Pancreas (tissue), 10 donors: Measurements from ENCODE around the gene RPS6KA5. TPM values are rescaled to one million over a fixed set of nuclear protein-coding genes. Genes with fewer than 3 reads are reported as not detected.
A peak's percentile ranks its signal among the peaks of the same experiment; 100 is the strongest.
"Not testable (repeated sequence)": the region's sequence is repeated elsewhere in the genome, so short reads cannot be mapped to it uniquely, and the experiment has no call there.

ENCODE experiments used
- ATAC-seq, 4 donors: fragments of 200-7000 bp; cut with Tn5 transposase; one replicate each; pipeline versions ENCODE4 v1.8.0 to v1.9.1; 2020; ENCODE audit warnings: mild to moderate bottlenecking in 4 of 4, moderate library complexity in 4 of 4
- DNase-seq, 6 donors: peaks; one replicate each; pipeline ENCODE4 v3.0.0-alpha.2; 2020
- FAIRE-seq: peaks from 2 replicates; lab custom pipeline; 2012; peaks lifted over from hg19 to GRCh38; lab: Jason Lieb, UNC
- H3K27ac ChIP-seq, 4 donors: fragments of 200-600 bp; sonication (generic); 1 replicate in 3 of 4; 2 replicates in 1 of 4; pipeline versions ENCODE4 v1.5.0 to v1.8.0; 2020
- H3K27me3 ChIP-seq, 4 donors: fragments of 200-600 bp; one replicate each; pipeline ENCODE4 v1.8.0; 2021
- H3K36me3 ChIP-seq, 3 donors: fragments of 200-600 bp; sonication (generic) in 1 of 3; one replicate each; pipeline versions ENCODE4 v1.5.0 to v1.8.0; 2020 to 2021
- H3K4me1 ChIP-seq, 3 donors: fragments of 200-600 bp; one replicate each; pipeline ENCODE4 v1.8.0; 2021
- H3K4me3 ChIP-seq, 4 donors: fragments of 200-600 bp; sonication (generic) in 2 of 4; one replicate each; pipeline versions ENCODE4 v1.5.0 to v1.8.0; 2020 to 2021
- H3K9me3 ChIP-seq, 4 donors: fragments of 200-600 bp; one replicate each; pipeline ENCODE4 v1.8.0; 2021
- WGBS, 2 donors: extraction: QIAGEN DNeasy Blood & Tissue Kit; methylation state at CpG; one replicate each; pipeline ENCODE4 v1.1.7; 2013; 5-methylcytosine and 5-hydroxymethylcytosine counted together
- intact Hi-C, 3 donors: fragments of 100-400 bp; cut with DNase I; formaldehyde crosslinking; loops; one replicate each; pipeline versions ENCODE4 v1.11.1 to v1.14.2; 2022
- polyA plus RNA-seq, 2 donors: library from polyadenylated mRNA; stranded (reverse); fragments of 200-250 nt; gene quantifications; one replicate each; pipeline ENCODE4 v1.2.3, GENCODE V29; 2013
- total RNA-seq, 6 donors: library from RNA; stranded (reverse); fragmentation: NEBNext Ultra II Directional in 4 of 6; extraction: Animal tissue kit (Norgen Biotek cat#: 25700) in 4 of 6; gene quantifications; one replicate each; pipeline versions ENCODE4 v1.2.1 to v1.2.4, GENCODE V29; 2021 to 2023
- TF ChIP-seq, protein P1 (sequence below), 4 donors: fragments of 200-600 bp; sonication (generic) in 3 of 4; IDR thresholded peaks; one replicate each; pipeline versions ENCODE4 v1.5.0 to v1.8.0; 2021; ENCODE audit warnings: antibody characterized with exemption in 4 of 4
- donor health status: healthy with polysubstance abuse.
- donor health status: DM: no; HTN: no; CAD: no; lungs with moderate emphysema.
- donor health status: DM: no; HTN: no; CAD: no.
- donor health status: control.
- donor health status: control.
- donor health status: Bipolar disorder and iron deficiency.
- donor health status: DM: yes; HTN: yes; CAD: no.
- donor health status: DM: no; HTN: no; CAD: no.
- donor health status: DM: no; HTN: no; CAD: no.
- donor health status: DM: yes; HTN: yes; CAD: no.

Gene RPS6KA5
- total and polyA plus RNA-seq, 8 donors: 0.95 to 3.5 (median 2.8) TPM

DNA sequence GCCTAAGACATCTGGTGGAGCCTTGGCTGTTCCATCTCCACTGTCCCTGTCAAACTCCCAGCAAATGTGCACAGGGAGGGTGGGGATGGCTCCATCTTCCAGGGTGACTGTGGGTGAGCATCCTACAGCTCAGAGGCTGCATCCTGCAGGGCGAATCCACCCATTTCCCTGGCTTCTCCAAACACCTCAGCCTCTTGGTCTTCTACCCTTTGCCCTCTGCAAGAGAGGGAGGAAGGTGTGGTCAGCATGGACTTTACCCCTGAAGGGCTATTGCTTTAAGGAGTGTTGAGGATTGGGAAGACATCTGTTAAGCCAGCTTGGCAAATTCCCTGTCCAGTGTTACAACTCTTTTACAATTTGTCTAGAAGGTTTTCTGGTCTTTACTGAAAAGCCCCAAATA lies 30.3 kb upstream of the RPS6KA5 start:
- FAIRE-seq (no peak), DNase-seq (no peak), ATAC-seq (peak in 1 of 4 donors; percentile 15)
- H3K27ac ChIP-seq: no peak overlapping the region
- TF ChIP-seq, protein P1, sequence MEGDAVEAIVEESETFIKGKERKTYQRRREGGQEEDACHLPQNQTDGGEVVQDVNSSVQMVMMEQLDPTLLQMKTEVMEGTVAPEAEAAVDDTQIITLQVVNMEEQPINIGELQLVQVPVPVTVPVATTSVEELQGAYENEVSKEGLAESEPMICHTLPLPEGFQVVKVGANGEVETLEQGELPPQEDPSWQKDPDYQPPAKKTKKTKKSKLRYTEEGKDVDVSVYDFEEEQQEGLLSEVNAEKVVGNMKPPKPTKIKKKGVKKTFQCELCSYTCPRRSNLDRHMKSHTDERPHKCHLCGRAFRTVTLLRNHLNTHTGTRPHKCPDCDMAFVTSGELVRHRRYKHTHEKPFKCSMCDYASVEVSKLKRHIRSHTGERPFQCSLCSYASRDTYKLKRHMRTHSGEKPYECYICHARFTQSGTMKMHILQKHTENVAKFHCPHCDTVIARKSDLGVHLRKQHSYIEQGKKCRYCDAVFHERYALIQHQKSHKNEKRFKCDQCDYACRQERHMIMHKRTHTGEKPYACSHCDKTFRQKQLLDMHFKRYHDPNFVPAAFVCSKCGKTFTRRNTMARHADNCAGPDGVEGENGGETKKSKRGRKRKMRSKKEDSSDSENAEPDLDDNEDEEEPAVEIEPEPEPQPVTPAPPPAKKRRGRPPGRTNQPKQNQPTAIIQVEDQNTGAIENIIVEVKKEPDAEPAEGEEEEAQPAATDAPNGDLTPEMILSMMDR (IDR thresholded peaks at IDR 0.05): no peak
- H3K9me3 ChIP-seq: no peaks in the 10 kb centered on the region
- 76 to 88% methylated on average over 1 of the region's 1 CpG for WGBS, 2 donors
- H3K4me3 ChIP-seq: no peak overlapping the region
- no peaks in the 10 kb centered on the region for H3K27me3 ChIP-seq
- no peaks in the 10 kb centered on the region for H3K36me3 ChIP-seq
- intact Hi-C loops: no loop called here
- no peaks in the 10 kb centered on the region for H3K4me1 ChIP-seq

DNA sequence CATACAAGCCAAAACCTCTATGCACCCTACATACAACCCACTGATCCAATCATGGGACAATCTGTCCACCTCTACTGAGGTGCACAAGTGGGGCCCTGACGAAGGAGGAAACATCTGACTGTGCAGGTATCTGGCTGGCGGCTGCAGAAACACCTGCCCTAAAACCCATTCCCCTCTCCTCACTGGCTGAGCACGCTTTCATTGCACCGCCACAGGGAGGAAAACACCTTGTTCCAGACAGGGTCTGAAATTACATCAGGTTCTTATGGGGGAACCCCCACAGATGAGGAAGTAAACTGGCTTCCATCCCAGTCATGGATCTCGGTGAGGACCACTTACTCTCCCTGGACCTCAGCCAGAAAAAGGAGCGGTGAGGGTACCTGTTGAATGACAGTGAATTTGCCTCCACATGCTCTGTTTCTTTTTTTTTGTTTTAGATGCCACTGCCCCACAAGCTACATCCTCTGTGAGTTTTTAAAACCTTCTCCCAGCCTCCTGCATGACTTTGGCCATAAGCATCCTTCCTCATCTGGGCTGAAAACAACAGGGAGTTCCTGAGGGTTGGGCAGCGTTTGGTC lies 29.6 kb upstream of the RPS6KA5 start:
- ATAC-seq (no peak), DNase-seq (no peak), FAIRE-seq (no peak)
- H3K9me3 ChIP-seq: no peaks in the 10 kb centered on the region
- WGBS, 2 donors: 83 to 87% methylated on average over 7 of the region's 7 CpGs
- H3K36me3 ChIP-seq: no peaks in the 10 kb centered on the region
- TF ChIP-seq, protein P1 (IDR thresholded peaks at IDR 0.05): no peak
- no peaks in the 10 kb centered on the region for H3K27me3 ChIP-seq
- H3K4me3 ChIP-seq: no peak overlapping the region
- no peaks in the 10 kb centered on the region for H3K4me1 ChIP-seq
- intact Hi-C loops: no loop called here
- H3K27ac ChIP-seq: no peak overlapping the region

DNA sequence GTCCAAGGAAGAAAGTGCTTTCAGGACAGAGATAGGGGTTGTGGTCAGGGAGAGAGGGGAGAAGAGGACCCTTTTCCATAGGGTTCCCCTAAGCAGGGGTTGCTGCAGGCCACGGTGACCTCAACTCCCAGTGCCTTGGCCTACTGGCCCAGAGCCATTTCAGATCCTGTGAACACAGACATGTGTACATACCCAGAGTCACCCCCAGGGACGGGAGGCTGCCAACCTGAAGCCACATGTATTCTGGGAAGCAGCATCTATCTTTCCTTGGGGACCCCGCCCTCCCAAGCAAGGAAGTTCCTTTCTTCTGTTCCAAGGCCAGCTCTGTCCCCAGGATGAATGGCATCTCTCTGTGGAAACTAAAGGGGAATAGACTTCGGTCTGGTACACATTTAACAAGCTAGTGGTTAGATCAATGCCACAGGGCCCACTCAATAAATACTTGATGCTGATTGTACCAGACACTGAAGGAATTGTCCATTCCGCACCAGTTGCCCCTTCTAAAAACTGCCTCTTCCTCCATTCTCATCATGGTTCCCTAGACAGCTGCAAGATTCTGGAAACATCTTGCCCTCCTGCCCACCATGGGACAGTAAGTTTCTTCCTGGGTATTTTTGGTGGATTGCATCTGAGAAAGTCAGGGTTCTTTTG lies 28.3 kb upstream of the RPS6KA5 start:
- Histone ChIP-seq H3K9me3 (no peaks in the 10 kb centered on the region), H3K4me1 (no peaks in the 10 kb centered on the region), H3K36me3 (no peaks in the 10 kb centered on the region), H3K27ac (peak overlapping the region in 1 of 4 donors; percentile 51), H3K4me3 (no peak overlapping the region), H3K27me3 (no peaks in the 10 kb centered on the region)
- TF ChIP-seq, protein P1 (IDR thresholded peaks at IDR 0.05): no peak
- WGBS, 2 donors: 70 to 73% methylated on average over 5 of the region's 5 CpGs
- intact Hi-C loops: no loop called here
- DNase-seq: peak in 4 of 6 donors; percentile 9 to 55 (median 16)
- peak in 3 of 4 donors; percentile 45 to 60 (median 59) for ATAC-seq
- no peak for FAIRE-seq

GRCh38 chr14:91087470-91087869 lies 27.0 kb upstream of the RPS6KA5 start:
- H3K27ac ChIP-seq: peak overlapping the region in 3 of 4 donors; percentile 24 to 51 (median 36)
- DNase-seq: peak in 2 of 6 donors; percentile 21 to 33
- H3K4me3 ChIP-seq, H3K4me1 ChIP-seq, H3K36me3 ChIP-seq, H3K27me3 ChIP-seq, intact Hi-C loops, H3K9me3 ChIP-seq: not testable (repeated sequence)
- peak; percentile 56 for FAIRE-seq
- 46 to 50% methylated on average over 5 of the region's 5 CpGs for WGBS, 2 donors
- peak; percentile 14 to 48 (median 35) for ATAC-seq

DNA sequence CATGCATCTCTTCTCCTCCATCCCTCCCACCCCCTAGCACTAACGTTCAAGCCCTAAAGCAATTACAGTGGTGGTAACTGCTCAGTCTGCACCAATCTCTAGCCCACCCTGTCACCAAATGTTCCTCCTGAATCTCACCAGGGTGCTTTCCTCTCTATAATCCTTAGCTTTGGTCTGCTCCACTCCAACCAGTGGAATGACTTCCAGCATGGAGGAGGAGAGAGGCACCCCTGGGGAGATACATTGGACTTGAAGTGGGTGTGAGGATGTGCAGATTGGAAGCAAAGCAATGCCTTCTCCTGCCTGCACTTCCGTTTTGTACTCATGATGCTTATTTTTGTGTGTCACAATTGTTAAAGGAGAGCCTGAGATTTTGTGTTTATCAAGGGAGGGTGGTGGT lies 24.1 kb upstream of the RPS6KA5 start:
- Histone ChIP-seq H3K36me3 (no peaks in the 10 kb centered on the region), H3K4me3 (no peak overlapping the region), H3K27me3 (no peaks in the 10 kb centered on the region), H3K9me3 (no peaks in the 10 kb centered on the region), H3K4me1 (no peaks in the 10 kb centered on the region), H3K27ac (no peak overlapping the region)
- TF ChIP-seq, protein P1 (IDR thresholded peaks at IDR 0.05): no peak
- intact Hi-C loops: no loop called here
- FAIRE-seq: no peak
- WGBS, 2 donors: 58 to 66% methylated on average over 2 of the region's 2 CpGs
- no peak for ATAC-seq
- no peak for DNase-seq
